ENCODE results near the gene TTC16.

The TTC16 gene

GRCh38 chr9:127765418-127765817 is 49.5 kb downstream of the TTC16 start:
- 82 to 83% methylated on average over 1 of the region's 1 CpG for WGBS, 2 experiments
- Histone ChIP-seq H3K27me3 (ENCODE audit: control insufficient read depth, insufficient read depth, low read length, poor library complexity, severe bottlenecking) (peaks cover 7% of the 10 kb centered on the region), H3K4me3 (ENCODE audit: insufficient read depth, low read depth, low read length) (no peak overlapping the region), H3K36me3 (ENCODE audit: control insufficient read depth, insufficient read depth, low read length) (no peaks in the 10 kb centered on the region), H3K27ac (ENCODE audit: insufficient read depth, low read depth, low read length, poor library complexity, severe bottlenecking) (no peak overlapping the region), H3K4me1 (ENCODE audit: control insufficient read depth, insufficient read depth, low read length) (peaks cover 16% of the 10 kb centered on the region), H3K9me3 (ENCODE audit: control insufficient read depth, low read length) (no peaks in the 10 kb centered on the region)

- 83 to 91% methylated on average over 3 of the region's 3 CpGs for WGBS, 2 experiments
- Histone ChIP-seq H3K27me3 (ENCODE audit: control insufficient read depth, insufficient read depth, low read length, poor library complexity, severe bottlenecking) (peaks cover 7% of the 10 kb centered on the region), H3K27ac (ENCODE audit: insufficient read depth, low read depth, low read length, poor library complexity, severe bottlenecking) (no peak overlapping the region), H3K4me3 (ENCODE audit: insufficient read depth, low read depth, low read length) (no peak overlapping the region), H3K4me1 (ENCODE audit: control insufficient read depth, insufficient read depth, low read length) (peaks cover 17% of the 10 kb centered on the region), H3K36me3 (ENCODE audit: control insufficient read depth, insufficient read depth, low read length) (no peaks in the 10 kb centered on the region), H3K9me3 (ENCODE audit: control insufficient read depth, low read length) (no peaks in the 10 kb centered on the region)
Observed at GRCh38 chr9:127767410-127767809, 51.5 kb downstream of the TTC16 start.

GRCh38 chr9:127767909-127768331 is 52.0 kb downstream of the TTC16 start:
- 68 to 71% methylated on average over 13 of the region's 13 CpGs for WGBS, 2 experiments
- H3K4me1 ChIP-seq (ENCODE audit: control insufficient read depth, insufficient read depth, low read length), result peaks cover 17% of the 10 kb centered on the region
- peaks cover 7% of the 10 kb centered on the region for H3K27me3 ChIP-seq (ENCODE audit: control insufficient read depth, insufficient read depth, low read length, poor library complexity, severe bottlenecking)
- no peak overlapping the region for H3K27ac ChIP-seq (ENCODE audit: insufficient read depth, low read depth, low read length, poor library complexity, severe bottlenecking)
- no peak overlapping the region for H3K4me3 ChIP-seq (ENCODE audit: insufficient read depth, low read depth, low read length)
- H3K36me3 ChIP-seq (ENCODE audit: control insufficient read depth, insufficient read depth, low read length), result no peaks in the 10 kb centered on the region
- no peaks in the 10 kb centered on the region for H3K9me3 ChIP-seq (ENCODE audit: control insufficient read depth, low read length)

GRCh38 chr9:127768698-127769097 is 52.8 kb downstream of the TTC16 start:
- peaks cover 17% of the 10 kb centered on the region for H3K4me1 ChIP-seq (ENCODE audit: control insufficient read depth, insufficient read depth, low read length)
- H3K27me3 ChIP-seq (ENCODE audit: control insufficient read depth, insufficient read depth, low read length, poor library complexity, severe bottlenecking), result peaks cover 7% of the 10 kb centered on the region
- 87 to 89% methylated on average over 8 of the region's 8 CpGs for WGBS, 2 experiments
- H3K4me3 ChIP-seq (ENCODE audit: insufficient read depth, low read depth, low read length), result no peak overlapping the region
- no peaks in the 10 kb centered on the region for H3K36me3 ChIP-seq (ENCODE audit: control insufficient read depth, insufficient read depth, low read length)
- H3K9me3 ChIP-seq (ENCODE audit: control insufficient read depth, low read length), result no peaks in the 10 kb centered on the region
- H3K27ac ChIP-seq (ENCODE audit: insufficient read depth, low read depth, low read length, poor library complexity, severe bottlenecking), result no peak overlapping the region

- Histone ChIP-seq H3K36me3 (ENCODE audit: control insufficient read depth, insufficient read depth, low read length) (no peaks in the 10 kb centered on the region), H3K4me1 (ENCODE audit: control insufficient read depth, insufficient read depth, low read length) (peaks cover 17% of the 10 kb centered on the region), H3K9me3 (ENCODE audit: control insufficient read depth, low read length) (no peaks in the 10 kb centered on the region), H3K4me3 (ENCODE audit: insufficient read depth, low read depth, low read length) (no peak overlapping the region), H3K27me3 (ENCODE audit: control insufficient read depth, insufficient read depth, low read length, poor library complexity, severe bottlenecking) (peaks cover 7% of the 10 kb centered on the region), H3K27ac (ENCODE audit: insufficient read depth, low read depth, low read length, poor library complexity, severe bottlenecking) (no peak overlapping the region)
- WGBS, 2 experiments, result 94 to 96% methylated on average over 5 of the region's 5 CpGs
Observed at GRCh38 chr9:127769101-127769500, 53.2 kb downstream of the TTC16 start.

- Histone ChIP-seq H3K4me3 (ENCODE audit: insufficient read depth, low read depth, low read length) (no peak overlapping the region), H3K27me3 (ENCODE audit: control insufficient read depth, insufficient read depth, low read length, poor library complexity, severe bottlenecking) (peaks cover 7% of the 10 kb centered on the region), H3K27ac (ENCODE audit: insufficient read depth, low read depth, low read length, poor library complexity, severe bottlenecking) (no peak overlapping the region), H3K36me3 (ENCODE audit: control insufficient read depth, insufficient read depth, low read length) (no peaks in the 10 kb centered on the region), H3K4me1 (ENCODE audit: control insufficient read depth, insufficient read depth, low read length) (peaks cover 17% of the 10 kb centered on the region), H3K9me3 (ENCODE audit: control insufficient read depth, low read length) (no peaks in the 10 kb centered on the region)
- WGBS, 2 experiments, result 85 to 88% methylated on average over 4 of the region's 4 CpGs
Observed at GRCh38 chr9:127769929-127770582, 54.2 kb downstream of the TTC16 start.

- 59 to 65% methylated on average over 3 of the region's 3 CpGs for WGBS, 2 experiments
- Histone ChIP-seq H3K27ac (ENCODE audit: insufficient read depth, low read depth, low read length, poor library complexity, severe bottlenecking) (no peak overlapping the region), H3K9me3 (ENCODE audit: control insufficient read depth, low read length) (no peaks in the 10 kb centered on the region), H3K4me3 (ENCODE audit: insufficient read depth, low read depth, low read length) (peak overlapping the region; percentile 39), H3K36me3 (ENCODE audit: control insufficient read depth, insufficient read depth, low read length) (no peaks in the 10 kb centered on the region), H3K4me1 (ENCODE audit: control insufficient read depth, insufficient read depth, low read length) (peaks cover 17% of the 10 kb centered on the region), H3K27me3 (ENCODE audit: control insufficient read depth, insufficient read depth, low read length, poor library complexity, severe bottlenecking) (peaks cover 7% of the 10 kb centered on the region)
Observed at GRCh38 chr9:127770583-127770904, 54.7 kb downstream of the TTC16 start.

DNA sequence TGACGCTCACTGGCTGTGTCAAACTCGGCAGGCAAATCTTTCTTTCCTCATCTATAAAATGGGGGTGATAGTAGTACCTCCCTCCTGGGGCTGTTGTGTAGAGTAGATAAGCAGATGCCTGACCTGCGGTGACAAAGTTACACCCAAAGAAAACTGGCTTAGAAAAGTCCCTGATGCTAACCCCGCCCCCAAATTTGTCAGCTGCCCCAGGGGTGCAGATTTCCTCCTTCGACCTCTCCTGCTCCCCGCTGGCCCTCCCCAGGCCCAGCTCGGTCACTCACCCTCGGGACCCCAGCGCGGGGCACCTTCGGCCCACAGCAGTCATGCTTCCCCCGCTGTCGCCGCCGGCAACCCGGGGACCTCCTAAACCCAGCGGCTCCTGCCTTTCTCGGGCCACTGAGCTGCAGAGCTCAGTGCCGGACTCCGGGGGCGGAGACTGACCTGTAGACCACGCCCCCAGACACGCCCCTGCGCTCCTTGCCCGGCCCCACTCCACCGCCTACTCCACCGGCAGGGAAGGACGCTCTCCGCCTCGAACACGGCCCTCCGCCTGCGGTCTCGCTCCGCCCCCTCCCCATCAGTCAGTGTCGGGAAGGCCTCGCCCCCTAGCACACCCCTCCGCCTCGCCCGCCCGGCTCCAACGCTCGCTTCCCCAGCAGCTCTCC is 55.2 kb downstream of the TTC16 start:
- Histone ChIP-seq H3K4me1 (ENCODE audit: control insufficient read depth, insufficient read depth, low read length) (peaks cover 17% of the 10 kb centered on the region), H3K36me3 (ENCODE audit: control insufficient read depth, insufficient read depth, low read length) (no peaks in the 10 kb centered on the region), H3K27me3 (ENCODE audit: control insufficient read depth, insufficient read depth, low read length, poor library complexity, severe bottlenecking) (peaks cover 7% of the 10 kb centered on the region), H3K27ac (ENCODE audit: insufficient read depth, low read depth, low read length, poor library complexity, severe bottlenecking) (no peak overlapping the region), H3K4me3 (ENCODE audit: insufficient read depth, low read depth, low read length) (peak overlapping the region; percentile 39), H3K9me3 (ENCODE audit: control insufficient read depth, low read length) (no peaks in the 10 kb centered on the region)
- WGBS, 2 experiments, result 3% methylated on average over 43 of the region's 43 CpGs

DNA sequence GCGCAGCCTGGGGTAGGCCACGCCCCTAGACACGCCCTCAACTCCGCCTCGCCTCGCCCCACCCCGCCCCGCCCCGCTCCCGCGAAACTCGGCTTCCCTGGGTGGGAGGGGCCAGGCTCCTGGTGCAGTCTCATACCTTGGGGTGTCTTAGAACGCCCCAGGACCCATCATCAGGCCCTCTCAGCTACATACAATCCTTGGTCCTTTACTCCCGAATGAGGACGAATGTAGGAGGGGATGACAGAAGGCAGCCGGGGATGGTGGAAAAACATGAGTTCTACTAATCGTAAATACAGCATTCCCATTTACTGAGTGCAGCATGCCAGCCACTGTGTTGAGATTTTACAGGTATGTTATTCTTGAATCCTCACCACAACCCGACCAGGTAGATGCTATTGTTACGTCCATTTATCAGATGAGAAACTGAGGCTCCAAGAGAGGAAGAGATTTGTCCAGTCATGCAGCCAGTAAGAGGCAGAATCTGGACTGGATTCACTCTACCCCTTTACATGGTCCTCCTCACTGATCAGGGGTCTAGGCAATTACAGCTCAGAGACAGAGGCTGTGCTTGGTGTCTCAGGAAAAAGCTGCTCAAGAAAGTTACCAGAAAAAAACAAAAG is 55.8 kb downstream of the TTC16 start:
- H3K27me3 ChIP-seq (ENCODE audit: control insufficient read depth, insufficient read depth, low read length, poor library complexity, severe bottlenecking), result peaks cover 7% of the 10 kb centered on the region
- H3K27ac ChIP-seq (ENCODE audit: insufficient read depth, low read depth, low read length, poor library complexity, severe bottlenecking), result no peak overlapping the region
- H3K36me3 ChIP-seq (ENCODE audit: control insufficient read depth, insufficient read depth, low read length), result no peaks in the 10 kb centered on the region
- H3K9me3 ChIP-seq (ENCODE audit: control insufficient read depth, low read length), result no peaks in the 10 kb centered on the region
- H3K4me3 ChIP-seq (ENCODE audit: insufficient read depth, low read depth, low read length), result no peak overlapping the region
- H3K4me1 ChIP-seq (ENCODE audit: control insufficient read depth, insufficient read depth, low read length), result peaks cover 21% of the 10 kb centered on the region
- 9 to 10% methylated on average over 19 of the region's 19 CpGs for WGBS, 2 experiments

DNA sequence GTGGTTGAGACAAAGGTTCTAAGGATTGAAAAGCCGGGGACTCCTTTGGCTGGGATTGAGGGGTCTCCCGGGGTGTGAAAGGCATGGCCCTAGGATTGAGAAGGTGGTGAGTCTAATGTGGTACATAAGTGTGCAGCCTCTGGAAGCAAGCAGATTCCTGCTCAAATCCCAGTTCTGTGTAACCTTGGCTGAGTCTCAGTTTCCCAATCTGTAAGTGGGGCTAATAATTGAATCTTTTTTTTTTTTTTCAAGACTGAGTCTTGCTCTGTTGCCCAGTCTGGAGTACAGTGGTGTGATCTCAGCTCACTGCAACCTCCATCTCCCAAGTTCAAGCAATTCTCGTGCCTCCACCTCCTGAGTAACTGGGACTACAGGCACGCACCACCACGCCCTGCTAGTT is 56.7 kb downstream of the TTC16 start:
- no peak overlapping the region for H3K27ac ChIP-seq (ENCODE audit: insufficient read depth, low read depth, low read length, poor library complexity, severe bottlenecking)
- no peaks in the 10 kb centered on the region for H3K9me3 ChIP-seq (ENCODE audit: control insufficient read depth, low read length)
- H3K36me3 ChIP-seq (ENCODE audit: control insufficient read depth, insufficient read depth, low read length), result no peaks in the 10 kb centered on the region
- peaks cover 7% of the 10 kb centered on the region for H3K27me3 ChIP-seq (ENCODE audit: control insufficient read depth, insufficient read depth, low read length, poor library complexity, severe bottlenecking)
- WGBS, 2 experiments, result 91 to 92% methylated on average over 5 of the region's 5 CpGs
- no peak overlapping the region for H3K4me3 ChIP-seq (ENCODE audit: insufficient read depth, low read depth, low read length)
- H3K4me1 ChIP-seq (ENCODE audit: control insufficient read depth, insufficient read depth, low read length), result peaks cover 21% of the 10 kb centered on the region

Data from ectodermal cell (in vitro differentiated cells).